OCI-LY3 (cell line): Measurements from ENCODE around the gene ABCG5.

Experiments
- CTCF ChIP-seq: fragments of 200-600, 300-600 bp; sonication (generic); IDR thresholded peaks from 2 replicates; pipeline ENCODE4 v1.5.1; 2014; ENCODE audit warnings: antibody characterized with exemption, low read length, low read depth
- EZH2phosphoT487 ChIP-seq: fragments of 200-600 bp; shearing (Covaris generic); IDR thresholded peaks from 2 replicates; pipeline ENCODE4 v1.6.1; 2018; ENCODE audit warnings: antibody characterized with exemption, mixed run types, low read depth

- TF ChIP-seq CTCF (no peak), EZH2phosphoT487 (no peak)
Observed at GRCh38 chr2:43880471-43880870, 41.8 kb upstream of the ABCG5 start.
